Activated effector memory CD4-positive, alpha-beta T cell treated with anti-CD3 and anti-CD28 coated beads, Interleukin-2, amount 50 U/mL, for 16 hours (primary cell): ENCODE results near the gene GPR107.

Experiments
- DNase-seq: peaks from one replicate; pipeline ENCODE4 v3.0.0-alpha.2; 2020

The GPR107 gene

DNA sequence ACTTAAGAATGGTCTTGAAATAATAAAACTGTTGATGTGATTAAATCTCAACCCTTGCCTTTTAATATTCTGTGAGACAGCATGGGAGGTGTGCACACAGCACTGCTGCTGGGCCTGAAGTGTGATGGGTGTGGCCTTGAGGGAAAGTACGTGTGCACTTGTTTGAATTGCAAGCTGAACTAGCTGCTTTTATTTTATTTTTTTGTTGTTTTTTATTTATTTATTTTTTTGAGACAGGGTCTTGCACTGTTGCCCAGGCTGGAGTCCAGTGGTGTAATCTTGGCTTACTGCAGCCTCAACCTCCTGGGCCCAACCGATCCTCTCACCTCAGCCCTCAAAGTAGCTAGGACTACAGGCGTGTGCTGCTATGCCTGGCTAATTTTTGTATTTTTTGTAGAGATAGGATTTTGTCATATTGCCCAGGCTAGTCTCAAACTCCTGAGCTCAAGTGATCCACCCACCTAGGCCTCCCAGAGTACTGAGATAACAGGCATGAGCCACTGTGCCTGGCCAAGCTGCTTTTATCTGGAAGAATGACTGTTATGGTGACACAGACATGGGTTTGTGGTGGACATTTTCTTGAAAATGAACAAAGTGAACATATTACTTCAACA lies 58.9 kb downstream of the GPR107 start:
- DNase-seq: no peak

DNA sequence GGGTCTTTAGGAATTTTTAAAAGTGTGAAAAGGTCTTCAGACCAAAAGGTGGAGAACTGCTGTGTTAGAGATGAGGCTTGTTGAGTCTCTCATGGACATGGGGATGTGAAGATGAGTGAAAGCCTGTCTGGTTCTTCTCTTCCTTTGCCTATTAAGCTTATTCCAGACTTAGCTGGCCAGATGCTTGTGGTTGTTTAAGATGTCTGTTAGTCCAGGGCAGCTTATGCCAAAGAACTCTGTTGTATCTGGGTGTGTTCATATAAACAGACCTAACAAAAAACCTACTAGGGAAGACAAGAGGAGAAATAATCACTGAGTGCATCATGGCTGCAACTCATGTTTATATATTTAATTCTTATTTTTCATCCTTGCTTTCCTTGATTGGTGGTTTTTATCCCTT lies 61.0 kb downstream of the GPR107 start:
- no peak for DNase-seq

DNA sequence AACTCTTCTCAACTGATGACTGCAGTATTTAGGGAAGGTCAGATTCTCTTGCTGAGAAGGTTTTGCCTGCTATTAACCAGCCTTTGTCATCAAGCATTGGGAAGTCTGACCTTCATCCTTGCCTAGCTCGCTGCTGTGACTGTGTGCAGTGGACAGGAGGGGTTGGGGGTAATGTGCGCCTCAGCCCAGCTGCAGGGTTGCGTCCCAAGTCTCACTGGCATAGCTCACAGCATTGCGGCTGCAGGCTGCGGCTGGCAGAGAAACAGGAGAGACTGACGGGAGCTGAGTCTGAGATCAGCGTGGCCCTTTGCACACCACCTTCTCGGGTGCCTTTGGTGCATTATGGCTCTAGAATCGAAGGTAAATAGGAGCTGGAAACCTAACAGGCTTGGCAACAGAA lies 62.6 kb downstream of the GPR107 start:
- DNase-seq: no peak

DNA sequence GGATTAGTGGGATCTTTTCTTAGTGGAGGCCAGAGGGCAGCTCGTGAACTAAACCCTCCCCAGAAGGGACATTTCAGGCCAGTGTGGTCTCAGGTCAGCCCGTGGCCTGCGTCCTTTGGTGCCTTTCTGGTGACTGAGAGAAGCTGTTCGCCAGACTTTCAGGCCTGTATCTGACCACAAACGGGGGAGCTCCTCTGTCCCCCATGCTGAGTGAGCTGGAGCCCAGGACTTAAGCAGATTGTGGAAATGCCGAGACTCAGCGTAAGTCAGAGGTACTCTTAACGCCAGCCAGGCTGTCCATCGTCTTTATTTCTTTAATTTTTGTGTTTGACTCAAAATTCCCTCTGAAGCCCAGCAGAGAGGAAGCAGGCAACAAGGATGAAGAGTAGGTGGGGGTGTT lies 63.7 kb downstream of the GPR107 start:
- DNase-seq: no peak

DNA sequence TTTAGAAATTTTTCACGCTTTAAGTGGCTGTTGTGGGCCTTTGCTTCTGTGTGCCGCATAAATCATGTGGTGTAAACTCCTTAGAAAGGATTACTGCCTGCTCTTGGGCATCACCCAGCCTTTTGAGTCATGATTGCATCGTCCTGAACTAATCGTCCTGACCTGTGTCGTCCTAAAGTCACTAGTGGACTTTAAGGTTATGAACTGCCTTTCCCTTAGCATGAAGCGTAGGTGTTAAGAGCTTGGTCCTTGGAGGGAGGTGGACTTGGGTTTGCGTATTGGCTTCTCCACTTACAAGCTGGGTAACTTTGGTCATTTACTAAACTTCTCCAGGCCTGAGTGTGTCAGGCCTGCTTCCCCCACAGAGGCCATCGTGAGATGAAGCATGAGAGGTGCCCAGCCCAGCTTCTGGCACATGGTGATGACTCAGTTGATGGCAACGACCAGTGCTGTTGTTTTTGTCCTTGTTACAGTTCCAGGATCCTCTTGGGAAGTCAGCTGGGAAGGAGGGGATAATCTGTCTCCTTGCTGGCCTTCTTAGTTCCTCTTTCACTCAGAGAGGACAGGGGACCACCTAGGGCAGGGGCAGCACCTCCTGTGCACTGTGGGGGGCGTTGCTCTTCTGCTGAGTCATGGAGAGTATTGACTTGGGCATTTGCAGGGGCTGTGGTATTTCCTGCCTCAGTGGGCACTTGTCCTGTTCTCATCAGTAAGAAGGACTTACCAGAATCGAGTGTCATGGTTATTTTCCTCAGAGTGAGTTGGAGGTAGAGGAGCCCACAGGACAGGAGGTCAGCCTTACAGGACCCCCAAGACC lies 64.3 kb downstream of the GPR107 start:
- DNase-seq: no peak

DNA sequence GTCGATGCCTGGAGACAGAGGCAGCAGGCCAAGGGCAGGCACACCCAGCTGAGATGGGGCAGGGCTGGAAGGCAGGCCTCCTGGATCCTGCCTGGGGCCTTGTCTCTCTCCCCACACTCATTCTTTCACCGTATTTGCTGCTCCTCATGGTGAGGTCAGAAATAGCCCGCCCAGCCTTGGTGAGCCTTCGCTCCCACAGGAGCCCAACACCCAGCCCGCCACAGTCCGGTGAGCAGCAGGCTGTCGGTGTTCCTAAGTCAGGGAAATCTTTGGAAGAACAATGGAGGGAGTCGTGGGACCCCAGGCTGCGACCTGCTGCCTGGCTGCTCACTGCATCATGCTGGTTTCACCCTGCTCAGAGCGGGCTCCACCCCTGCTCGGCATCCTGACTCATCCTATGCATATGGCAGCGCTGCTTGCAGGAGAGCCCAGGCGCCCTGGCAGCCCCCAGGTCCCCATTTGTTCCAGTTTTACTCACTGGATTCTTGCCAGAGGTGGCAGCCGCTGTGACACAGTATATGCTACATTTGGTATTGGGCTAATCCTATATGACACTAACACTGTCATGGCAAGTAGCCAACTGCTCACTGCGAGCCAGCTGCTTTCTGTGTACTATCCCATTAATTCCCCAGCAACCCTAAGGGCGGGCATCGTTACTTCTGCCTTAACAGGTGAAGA lies 65.3 kb downstream of the GPR107 start:
- no peak for DNase-seq

DNA sequence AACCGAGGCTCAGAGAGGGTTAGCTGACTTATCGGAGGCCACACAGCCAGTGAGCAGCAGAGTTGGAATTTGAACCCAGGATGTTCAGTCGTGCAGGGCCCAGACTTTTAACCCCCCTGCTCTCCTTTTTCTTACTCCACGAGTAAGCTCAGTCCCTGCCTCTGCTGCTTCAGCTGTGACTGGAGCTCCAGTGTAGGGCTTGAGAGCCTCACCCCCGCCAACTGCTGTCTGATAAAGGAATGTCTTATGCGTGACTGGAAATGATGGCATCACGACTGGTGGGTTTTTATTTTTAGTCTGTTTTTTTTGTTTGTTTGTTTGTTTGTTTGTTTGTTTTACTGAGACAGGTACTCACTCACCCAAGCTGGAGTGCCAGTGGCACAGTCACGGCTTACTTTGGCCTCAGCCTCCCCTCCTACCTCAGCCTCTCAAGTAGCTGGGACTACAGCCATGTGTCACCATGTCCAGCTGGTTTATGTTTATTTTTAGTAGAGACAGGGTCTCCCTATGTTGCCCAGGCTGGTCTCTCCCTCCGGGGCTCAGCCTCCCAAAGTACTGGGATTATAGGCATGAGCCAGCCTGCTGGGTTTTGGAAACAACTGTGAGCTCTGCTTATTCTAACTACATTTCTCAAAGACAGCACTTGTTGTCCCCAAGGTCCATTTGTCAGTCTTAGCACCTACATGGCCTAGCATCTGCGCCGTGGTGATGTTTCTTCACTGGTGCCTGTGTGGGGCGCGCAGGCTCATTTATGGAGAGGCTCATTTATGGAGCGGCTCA lies 66.0 kb downstream of the GPR107 start:
- no peak for DNase-seq

DNA sequence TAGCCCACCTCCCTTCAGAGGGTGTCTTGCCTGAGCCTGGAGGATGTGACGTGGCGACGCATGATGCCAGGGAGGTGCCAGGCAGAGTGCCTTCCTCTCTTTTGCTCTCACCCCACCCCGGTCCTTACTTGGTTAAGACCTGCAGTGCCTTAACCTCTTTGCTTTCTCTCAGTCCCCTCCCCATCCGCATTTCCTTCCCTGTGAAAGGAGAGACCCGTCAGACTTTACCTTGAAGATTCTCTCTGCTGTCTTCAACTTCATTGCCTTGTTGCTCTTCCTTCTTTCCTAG lies 66.5 kb downstream of the GPR107 start:
- DNase-seq: no peak

DNA sequence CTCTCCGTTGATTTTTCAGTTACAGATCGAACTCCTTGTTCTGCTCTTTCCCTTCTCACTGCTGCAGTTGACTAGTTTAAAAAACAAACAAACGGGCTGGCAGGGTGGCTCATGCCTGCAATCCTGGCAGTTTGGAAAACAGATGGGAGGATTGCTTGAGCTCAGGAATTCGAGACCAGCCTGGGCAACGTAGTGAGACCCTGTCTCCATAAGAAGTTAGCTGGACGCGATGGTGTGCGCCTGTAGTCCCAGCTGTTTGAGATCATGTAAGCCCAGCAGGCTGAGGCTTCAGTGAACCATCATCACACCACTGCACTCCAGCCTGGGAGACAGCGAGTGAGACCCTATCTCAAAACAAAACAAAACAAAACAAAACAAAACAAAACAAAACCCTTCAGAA lies 67.1 kb downstream of the GPR107 start:
- DNase-seq: no peak

DNA sequence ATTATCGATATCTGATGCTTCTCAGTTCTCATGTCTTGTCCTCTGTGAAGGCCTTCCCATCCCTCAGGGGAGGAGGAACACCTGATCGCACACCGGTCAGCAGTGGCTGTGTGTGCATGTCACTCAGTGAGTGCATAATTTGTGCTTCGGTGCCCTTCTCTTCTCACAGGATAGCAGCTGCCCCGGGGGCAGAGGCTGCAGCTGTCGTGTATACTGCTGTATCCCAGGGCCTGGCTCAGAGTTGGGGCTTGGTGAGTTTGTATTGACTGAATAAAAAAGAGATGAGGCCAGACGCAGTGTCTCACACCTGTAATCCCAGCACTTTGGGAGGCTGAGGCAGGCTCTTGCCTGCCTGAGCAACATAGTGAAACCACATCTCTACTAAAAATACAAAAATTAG lies 68.8 kb downstream of the GPR107 start:
- DNase-seq: no peak

DNA sequence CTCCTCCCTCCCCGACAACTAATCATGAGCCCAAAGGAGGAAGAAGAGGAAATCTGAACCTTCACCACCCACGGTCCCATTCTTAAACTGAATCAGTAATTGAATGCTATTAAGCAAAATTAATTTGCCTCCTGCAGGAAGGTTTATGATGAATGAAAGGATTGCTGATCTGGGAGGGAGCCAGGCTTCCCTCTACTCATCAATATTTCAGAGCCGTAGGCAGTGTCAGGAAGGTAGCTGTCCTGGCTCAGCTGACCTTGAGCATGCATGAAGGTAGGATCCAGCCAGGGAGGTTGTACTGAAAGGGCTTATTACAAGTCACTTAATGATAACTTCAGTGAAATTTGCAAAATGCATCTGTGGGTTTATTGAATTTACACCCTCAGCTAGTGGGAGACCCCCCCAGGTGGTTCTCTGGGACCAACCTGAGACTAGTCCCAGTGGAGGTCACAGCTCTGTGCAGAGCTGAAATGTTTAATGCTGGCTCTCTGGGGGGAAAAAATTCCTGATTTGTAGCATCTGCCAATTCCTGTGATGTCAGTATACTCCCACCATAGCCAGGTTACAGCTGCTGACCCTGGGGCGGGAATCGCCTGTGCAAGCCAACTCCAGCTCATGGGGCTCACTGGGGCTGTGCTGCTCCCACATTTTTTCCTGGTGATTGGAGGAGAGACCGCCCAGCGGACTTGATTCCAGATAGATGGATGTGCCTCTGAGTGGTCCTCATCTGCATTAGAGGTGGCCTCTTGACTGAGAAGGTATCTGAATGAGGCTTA lies 70.6 kb downstream of the GPR107 start:
- no peak for DNase-seq

DNA sequence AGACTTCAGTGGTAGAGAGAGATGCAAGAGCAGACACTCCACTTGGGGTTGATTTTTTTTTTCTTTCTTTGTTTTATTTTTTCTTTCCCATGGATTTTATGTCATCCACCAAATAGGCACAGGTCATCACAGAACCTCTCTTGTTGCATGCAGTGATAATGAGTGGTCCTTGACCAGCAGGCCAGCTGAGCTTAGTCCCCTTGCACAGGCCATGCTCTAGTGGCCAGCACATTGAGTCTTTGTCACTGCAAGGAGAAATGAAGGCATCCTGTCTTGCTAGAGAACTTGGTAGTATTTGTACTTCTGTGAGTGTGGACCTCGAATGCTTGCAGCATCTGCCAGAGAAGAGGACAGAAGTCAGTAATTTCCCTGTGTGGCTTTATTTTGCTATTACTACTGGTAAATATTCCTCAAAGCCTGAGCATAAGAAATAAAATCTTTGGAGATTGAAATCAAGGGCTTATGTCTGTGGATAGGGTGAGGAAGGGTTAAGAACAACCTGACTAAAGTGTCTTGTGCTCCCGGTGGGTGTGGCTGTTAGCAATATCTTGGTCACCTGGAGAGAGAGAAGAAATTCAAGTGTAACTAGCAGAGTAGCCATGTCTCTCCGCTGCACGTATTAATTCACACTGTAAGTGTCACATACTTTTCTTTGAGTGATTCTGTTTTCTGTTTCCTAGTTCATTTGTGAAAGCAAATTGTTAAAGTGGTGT lies 73.2 kb downstream of the GPR107 start:
- DNase-seq: no peak

DNA sequence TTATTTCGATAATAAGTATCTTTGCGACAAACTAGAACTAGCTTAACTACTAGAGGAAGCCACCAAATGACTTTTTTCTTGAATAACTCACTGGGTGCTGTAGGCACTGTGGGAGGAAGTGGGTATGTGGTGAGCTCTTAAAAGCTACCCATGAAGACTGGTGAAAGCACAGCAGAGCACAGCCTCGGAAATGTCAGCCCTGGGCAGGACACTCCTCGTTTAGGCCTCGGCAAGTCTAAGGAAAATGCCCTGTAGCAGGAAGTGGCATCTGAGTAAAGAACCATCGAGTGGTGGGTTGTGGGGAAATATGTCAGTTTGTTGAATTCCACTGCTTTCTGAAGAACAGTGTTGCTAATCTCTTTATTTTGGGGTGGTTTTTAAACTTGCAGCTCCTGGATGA lies 74.5 kb downstream of the GPR107 start:
- DNase-seq: peak; percentile 89

DNA sequence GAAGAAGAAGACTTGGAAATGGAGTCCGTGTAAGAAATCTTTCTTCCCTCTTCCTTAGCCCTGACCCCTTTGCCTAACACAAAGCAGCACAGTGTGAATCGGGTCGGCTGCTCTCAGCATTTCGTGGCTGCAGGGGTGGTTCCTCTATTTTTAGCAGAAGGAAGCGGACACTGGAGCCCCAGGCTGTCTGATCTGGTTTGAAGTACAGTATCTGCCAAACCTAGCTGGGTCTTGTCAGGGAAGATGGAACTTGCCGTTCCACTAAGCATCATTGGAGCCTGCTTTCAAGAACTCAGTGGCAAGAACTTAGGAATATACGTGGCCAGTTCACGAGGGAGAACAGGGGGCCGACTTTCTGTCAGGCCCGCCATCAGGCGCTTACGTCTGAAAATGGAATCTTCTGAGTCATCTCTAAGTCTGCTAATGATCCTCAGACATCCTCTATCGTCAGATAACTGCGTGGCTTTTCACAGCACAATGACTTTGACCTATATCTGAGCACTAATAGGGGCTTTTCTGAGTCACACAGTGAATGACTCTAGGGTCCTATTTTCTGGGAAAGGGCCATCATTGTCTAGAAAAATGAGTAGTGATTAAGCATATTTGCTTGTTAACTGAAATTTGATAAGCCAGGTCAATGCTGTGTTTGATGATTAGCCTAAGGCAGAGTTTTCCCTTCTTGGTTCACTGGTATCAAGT lies 75.2 kb downstream of the GPR107 start:
- DNase-seq: peak; percentile 83

DNA sequence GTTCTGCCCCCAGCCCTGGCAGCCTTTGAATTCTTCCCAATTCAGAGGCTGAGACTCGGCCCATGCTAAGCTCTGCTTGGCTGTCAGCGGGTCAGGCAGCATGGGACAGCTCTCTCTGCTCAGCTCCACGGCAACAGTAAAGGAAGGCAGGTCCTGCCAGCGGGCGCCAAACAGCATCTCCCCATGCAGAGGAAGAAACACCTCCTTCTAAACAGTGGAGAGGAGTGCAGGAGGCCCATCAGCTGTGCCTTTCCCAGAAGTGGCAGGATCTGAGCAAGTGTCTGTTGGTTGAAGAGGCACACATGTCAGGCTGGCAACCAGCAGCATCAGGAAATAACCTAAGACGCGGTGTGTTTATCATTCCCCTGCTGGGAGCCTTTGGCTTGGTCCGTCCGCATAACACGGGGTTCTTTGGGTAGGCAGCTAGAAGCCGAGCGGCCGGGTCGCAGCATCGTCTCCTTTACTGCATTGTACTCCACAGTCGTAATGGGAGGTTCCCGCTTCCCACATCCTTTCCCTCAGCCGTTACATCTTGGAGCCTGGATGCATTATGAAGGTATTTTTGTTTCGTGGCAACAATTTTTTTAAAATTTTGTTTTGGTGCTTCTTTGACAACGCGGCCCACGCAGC lies 75.8 kb downstream of the GPR107 start:
- peak; percentile 74 for DNase-seq

DNA sequence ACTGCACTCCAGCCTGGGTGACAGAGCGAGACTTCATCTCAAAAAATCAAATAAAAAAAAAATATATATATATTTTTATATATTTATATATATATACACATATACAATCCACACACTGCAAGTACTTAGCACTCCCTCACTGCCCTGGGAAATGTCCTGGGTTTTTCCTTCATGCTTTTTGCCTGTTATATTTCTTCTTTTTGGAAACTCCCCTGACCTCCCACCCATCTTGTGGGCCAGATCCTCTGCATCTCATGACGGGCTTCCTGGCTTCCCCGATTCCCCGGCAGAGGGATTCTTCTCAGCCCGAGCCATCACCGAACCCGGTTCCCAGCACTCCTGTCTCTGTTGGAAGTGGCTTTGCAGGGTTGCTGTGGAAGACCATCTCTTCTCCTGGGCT lies 79.0 kb downstream of the GPR107 start:
- DNase-seq: no peak

DNA sequence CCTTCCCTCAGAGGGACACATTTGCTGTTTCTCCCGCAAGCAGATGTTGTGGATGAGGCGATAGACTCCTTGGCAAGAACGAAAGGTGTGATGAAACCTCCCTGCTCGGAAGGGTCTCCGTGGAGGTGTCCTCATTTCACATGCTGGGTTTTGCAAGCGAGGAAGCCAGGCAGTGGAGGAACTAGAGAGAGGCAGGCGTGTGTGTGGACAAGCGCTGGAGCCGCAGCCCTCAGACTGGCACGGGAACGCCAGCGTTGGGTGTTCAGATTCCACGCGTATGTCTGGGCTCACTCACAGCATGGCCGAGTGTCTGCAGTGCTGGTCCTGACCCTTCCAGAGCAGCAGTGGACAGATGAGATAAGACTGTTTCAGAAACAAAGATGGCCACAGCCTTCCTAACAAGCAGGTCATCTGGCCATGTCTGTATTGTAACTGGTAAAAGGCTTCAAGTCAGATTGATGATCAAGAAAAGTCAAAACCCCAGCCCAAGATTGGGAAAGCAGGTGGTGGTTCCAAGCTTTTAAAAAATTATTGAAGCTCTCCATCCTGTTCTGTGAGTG lies 83.5 kb downstream of the GPR107 start:
- DNase-seq: no peak

DNA sequence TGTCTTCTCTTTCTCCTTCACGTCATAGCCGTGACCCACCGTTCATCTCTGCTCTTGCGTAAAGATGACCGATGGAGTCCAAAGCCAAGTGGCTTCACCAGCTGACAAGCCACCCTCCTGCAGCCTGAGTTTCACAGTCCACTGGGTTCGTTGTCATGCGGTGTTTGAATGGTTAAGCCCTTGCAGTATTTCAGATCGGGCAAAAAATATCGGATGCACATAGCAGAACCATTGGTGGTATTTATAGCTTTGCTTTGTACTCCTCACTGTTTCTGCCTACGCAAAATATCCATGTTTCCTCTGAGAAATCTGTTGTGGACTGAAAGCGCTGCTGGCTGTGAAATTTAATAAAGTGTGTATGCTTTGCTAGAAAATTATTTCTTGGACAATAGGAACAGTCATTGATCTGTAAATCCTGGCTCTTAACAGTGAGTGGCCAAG lies 84.0 kb downstream of the GPR107 start:
- DNase-seq: no peak

DNA sequence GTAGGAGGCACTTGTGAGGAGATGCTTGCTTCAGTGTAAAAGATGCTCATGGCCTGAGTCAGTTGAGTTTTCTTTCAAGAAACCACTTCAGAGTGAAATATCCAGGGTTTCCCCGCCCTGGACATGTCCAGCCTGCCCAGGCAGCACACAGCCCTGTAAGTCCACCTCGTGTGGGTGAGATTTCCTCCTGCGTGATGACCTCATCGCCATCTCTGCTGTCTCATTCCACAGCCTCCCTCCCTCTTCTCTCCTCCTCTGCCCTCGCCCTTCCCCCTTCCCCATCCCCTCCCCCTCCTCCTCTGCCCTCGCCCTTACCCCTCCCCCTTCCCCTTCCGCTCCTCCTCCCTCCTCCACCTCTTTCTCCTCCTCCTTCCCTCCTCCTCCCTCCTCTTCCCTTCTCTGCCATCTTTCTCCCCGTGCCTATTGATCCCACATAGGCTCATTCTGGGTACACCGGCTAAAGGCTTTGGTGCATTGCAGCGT lies 84.5 kb downstream of the GPR107 start:
- DNase-seq: no peak

DNA sequence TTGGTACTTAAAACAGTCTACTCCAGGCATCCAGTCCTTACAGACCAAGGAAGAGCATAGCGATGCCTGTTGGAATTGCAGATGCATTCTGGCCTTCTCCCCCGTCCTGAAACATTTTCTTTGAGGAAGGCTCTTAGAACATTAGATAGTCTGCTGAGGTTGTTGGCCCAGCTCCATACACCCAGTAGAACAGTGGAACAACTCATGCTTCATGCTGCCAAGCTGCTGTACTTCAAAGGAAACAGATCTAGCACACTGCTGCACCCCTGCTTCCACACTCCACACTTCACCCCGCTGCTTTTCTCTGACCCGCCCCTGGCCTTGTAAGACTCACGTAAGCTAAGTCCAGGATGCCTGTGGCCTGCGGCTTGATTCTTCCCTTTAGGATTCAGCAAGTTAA lies 85.1 kb downstream of the GPR107 start:
- no peak for DNase-seq
